ENCODE data around the gene PPFIA1.

Gene PPFIA1

DNA sequence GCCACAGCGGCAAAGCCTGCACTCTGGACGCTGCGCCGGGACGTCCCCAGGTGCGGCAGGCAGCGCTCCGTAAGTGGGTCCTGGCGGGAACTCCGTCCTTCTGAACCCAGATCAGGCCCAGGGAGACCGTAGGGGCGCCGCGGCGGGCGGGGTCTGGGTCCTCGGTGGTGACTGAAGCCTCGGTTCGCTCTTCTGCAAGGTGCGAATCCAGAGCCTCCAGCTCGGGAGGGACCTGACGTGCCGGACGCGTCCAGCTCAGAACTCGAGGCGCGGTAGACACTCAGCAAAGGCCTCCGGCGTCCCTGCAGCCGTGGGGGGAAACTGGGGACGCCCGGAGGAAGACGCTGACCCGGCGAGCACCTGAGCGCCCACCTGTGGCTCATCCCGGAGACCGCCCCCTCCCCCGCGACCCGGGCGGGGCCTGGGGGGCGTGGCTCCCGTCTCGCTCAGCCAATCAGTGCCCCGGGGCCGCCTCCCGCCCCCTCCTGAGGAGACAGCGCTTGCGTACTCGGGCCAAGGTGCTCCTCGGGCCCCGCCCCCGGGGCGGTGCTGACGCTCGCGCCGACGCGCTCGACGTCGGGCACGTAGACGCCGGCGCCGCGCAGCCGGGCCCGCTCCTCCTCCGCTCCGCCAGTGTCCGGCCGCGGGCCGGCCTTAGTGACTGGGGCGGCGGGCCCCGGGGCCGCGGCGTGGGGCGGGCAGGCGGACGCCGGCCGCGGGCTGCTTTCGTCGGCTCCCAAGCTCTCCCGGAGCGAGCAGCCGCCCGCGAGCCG is at the start of gene PPFIA1:
Gene PPFIA1, plus strand, starts transcription at position 587 of the 773 bp plus-strand sequence. CDS start 1,483 bp downstream, outside the sequence.
- DNase-seq (ENCODE audit: low read depth in 1 of 2, low spot score in 1 of 2), result peak; percentile 96

DNA sequence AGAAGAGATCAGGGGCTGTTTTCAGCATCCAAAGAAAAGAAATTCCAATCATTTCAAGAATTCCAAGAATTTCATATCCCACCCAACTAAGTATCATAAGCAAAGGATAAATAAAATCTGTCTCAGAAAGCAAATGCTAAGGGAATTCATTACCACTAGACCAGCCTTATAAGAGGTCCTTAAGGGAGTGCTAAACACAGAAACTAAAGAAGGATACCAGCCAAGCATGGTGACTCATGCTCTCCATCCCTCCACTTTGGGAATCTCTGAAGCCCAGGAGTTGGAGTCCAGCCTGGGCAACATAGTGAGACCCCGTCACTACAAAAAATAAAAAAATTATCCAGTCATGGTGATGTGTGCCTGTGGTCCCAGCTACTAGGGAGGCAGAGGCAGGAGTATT is 49.6 kb upstream of the PPFIA1 start:
- DNase-seq (ENCODE audit: low read depth in 1 of 2, low spot score in 1 of 2), result no peak

DNA sequence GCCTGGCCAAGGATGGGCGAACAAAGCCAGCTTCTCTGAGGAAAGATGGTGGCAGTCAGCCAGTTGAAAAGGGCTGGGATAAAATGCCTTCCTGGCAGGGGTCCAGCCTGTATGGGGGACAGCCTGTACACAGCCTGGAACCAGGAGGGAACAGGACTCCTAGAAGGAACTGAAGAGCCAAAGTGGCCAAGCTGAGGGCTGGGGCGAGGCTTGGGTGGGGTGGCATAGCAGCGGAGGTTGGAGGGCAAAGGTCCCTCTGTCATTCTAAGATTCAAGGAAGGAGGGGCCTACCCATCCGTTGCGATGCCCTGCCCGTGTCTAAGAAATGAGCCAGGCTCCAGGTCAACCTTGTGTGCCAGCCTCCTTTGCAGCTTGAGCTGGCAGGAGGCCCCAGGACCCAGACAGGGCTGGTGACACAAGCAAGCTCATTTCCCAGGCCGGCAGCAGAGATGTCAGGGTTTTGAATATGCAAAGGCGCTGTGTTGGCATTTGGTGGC is 44.8 kb upstream of the PPFIA1 start:
- no peak for DNase-seq (ENCODE audit: low read depth in 1 of 2, low spot score in 1 of 2)

DNA sequence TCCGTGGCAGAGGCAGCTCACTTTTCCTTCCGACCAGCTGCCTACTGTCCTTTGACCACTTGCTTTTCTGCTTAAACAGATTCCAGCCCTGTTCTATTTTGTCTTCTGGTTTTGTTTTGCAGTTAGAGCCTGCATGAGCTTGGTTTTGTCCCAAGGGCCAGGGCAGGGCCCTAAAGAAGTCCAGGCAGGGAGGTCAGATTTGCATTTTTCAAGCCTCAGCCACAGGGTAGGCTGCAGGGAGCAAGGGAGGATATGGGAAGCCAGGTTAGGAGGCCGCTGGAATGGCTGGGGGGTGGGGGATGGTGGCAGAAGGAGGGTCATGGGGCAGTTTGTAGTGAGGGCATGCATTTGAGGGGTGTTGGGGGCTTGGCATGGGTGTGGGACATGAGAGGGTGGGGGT is 44.3 kb upstream of the PPFIA1 start:
- no peak for DNase-seq (ENCODE audit: low read depth in 1 of 2, low spot score in 1 of 2)

DNA sequence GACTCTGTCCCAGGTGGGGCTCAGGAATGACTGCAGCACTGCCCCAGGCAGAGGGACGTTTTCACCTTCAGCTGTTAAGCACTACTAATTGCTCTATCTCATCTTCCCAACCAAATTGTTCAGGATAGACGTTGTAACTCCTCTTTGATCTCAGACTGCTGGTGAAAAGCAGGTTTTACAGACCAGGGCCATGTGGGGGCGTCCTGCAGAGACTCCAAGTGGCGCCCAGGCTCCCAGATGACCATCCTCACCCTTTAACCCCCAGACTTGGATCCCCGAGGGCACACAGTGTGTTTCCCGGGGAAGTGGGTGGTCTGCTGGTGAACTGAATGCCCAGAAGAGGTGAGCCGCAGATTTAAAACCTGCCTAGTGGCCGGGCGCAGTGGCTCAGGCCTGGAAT is 43.5 kb upstream of the PPFIA1 start:
- no peak for DNase-seq (ENCODE audit: low read depth in 1 of 2, low spot score in 1 of 2)

DNA sequence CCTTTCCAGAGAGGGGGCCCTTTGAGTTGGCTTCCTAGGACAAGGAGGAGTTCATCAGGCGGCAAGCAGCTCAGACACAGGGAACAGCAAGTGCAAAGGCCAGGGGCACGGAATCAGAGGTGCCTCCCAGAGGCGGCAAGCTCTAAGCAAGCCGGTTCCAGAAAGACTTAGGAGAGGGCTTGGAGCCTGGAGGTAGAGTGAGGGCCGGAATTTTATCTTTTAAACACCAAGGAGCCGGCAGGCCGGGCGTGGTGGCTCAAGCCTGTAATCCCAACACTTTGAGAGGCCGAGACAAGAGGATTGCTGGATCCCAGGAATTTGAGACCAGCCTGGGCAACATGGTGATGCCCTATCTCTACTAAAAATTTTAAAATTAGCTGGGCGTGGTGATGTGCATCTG is 40.8 kb upstream of the PPFIA1 start:
- DNase-seq (ENCODE audit: low read depth in 1 of 2, low spot score in 1 of 2), result no peak

DNA sequence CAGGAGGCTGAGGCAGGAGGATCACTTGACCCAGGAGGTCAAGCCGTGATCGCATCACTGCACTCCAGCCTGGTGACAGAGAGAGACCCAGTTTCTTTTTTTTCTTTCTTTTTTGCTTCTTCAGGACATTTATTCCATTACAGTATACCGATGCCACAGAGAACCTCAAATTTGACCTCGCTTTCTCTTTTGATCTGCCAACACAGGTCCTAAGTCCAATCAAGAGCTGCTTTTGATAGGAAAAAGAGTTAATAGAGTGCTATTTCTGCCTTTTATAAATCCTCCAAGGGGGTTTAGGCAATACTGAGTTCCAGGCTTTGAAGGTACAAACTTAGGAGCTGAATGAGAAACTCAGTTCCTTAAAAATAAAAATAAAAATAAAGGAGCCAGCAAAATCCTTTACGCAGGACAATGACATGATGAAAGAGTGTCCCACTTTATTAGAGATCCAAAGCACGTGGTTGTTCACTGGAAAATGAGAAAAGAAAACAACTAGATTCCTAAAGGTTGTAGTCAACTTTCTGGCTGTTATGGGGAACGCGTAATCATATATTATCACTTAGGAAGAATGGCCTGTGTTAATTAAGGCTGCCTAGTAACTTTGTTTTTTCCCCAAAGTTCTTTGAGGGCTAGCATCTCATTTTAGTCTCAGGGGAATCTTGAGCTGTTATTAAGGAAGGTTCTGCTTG is 40.2 kb upstream of the PPFIA1 start:
- DNase-seq (ENCODE audit: low read depth in 1 of 2, low spot score in 1 of 2), result no peak

DNA sequence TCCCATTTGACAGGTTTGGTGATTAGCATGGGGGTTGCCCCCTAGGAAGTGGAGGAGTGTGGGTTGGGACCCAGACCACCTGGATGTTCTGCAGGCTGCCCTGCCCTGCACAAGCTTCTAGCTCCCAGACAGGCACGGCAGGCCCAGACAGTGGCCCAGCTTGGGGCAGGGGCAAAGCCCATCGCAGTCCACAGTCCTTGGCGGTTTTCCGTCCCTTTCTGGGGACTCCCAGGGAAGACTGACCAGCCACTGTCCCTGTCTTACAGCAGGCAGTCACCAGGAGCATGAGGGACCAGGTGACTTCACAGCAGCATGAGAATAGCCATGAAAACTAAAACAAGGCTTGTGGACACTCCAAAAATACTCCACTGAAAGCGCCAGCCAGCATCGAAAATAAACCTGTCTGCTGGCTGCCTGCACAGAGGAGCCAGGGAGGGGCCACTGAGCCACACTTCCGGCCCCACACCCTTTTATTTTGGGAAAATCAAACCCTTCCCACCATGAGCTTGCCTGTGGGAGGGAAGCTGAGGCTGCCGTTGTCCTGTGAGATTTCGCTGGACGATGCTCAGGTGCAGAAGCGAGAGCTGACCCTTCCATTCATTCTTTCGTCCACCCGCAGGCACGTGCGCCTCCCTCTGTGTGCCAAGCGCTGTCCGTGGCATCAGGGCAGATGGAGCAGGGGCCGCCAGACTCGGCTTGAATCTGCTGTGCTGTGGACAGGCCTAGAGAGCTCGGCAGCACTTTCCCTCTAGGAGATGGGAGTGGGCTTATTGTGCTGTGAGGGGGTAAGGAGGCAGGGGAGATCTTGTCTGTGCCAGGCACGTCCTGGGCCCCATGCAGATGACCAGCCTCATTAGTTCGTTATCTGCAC is 39.4 kb upstream of the PPFIA1 start:
- DNase-seq (ENCODE audit: low read depth in 1 of 2, low spot score in 1 of 2), result no peak

DNA sequence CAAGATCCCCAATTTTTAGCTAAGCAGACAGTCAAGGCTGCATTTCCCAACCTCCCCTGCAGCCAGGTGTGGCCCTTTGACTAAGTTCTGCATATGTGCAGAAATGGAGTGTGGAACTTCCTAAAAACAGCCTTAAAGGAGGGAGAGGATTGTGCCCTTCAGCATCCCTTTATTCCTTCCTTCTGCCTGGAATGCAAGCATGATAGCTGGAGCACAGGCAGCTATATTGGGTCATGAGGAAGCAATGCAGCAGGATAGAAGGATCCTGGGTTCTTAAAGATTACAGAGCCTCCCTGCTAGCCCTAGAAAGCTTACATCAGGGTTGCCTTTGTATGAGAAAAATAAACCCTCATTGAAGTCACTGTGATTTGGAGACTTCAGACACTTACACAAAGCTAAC is 37.5 kb upstream of the PPFIA1 start:
- no peak for DNase-seq (ENCODE audit: low read depth in 1 of 2, low spot score in 1 of 2)

DNA sequence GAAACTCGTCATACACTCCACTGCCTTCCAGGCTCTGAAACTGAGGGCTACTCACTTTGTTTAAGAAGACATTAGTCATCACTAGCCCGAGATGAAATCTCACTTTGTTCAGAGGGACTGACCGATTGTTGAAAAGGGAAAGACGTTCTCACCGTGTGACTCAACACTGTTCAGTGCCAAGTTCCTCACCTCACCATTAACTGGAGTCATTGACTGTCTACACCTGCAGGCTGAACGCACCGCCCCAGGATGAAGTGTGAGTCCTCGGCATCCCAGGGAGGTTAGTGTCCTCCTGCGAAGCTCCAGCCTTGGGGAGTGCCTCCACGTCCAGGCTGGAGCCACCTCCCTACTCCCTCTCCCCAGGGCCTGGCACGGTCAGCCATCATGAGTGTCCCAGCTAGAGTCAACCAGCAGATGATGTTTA is 37.0 kb upstream of the PPFIA1 start:
- DNase-seq (ENCODE audit: low read depth in 1 of 2, low spot score in 1 of 2), result no peak

DNA sequence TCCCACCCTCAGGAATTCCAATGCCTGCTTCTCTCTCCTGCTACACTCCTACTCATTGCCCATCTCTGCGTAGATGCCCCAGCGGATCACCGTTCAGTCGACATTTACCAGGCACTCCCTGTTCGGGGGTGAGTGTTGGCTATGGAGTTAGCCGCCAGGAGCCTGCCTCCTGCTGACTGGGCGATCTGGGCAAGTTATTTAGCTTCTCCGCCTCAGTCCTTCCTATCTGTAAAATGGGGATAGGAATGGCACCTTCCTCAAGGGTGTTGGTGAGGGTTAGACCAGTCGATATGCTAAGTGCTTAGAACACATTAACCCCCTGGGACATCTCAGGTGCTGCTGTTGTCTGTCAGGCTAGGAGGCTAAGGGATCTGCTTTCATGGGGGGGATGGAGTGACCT is 36.5 kb upstream of the PPFIA1 start:
- DNase-seq (ENCODE audit: low read depth in 1 of 2, low spot score in 1 of 2), result no peak

DNA sequence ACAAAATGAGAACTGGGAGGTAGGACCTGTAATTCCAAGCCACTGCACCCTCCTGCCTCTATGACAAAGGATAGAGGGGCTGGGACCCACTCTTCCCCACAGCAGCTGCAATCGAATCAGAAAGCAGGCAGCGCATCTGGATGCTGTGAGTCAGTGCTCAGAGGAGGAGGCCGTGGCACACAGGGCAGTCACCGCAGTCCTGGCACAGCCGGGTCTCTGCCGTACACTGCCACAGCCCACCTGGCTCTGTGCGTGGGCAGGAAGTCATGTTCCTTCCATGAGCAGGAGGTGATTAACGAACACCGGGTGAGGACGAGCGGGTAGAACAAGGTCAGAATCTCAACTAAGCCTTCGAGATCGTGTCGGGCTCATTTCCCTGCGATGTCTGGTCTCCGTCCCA is 30.2 kb upstream of the PPFIA1 start:
- no peak for DNase-seq (ENCODE audit: low read depth in 1 of 2, low spot score in 1 of 2)

DNA sequence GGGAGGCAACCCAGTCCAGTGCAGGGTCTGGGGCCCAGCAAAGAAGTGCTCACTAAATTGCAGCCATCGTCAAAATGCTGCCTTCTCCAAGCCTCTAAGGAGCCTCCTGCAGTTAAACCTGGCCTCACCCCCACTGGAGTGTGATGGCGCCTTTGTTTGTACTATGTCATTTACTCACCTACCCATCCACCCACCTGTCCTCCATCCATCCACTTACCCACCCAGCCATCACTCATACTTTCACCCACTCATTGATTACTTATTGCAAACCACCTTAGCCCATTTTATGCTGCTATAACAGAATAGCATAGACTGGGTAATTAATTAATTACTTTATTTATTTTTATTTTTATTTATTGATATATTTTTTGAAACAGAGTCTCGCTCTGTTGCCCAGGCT is 28.8 kb upstream of the PPFIA1 start:
- DNase-seq (ENCODE audit: low read depth in 1 of 2, low spot score in 1 of 2), result no peak

DNA sequence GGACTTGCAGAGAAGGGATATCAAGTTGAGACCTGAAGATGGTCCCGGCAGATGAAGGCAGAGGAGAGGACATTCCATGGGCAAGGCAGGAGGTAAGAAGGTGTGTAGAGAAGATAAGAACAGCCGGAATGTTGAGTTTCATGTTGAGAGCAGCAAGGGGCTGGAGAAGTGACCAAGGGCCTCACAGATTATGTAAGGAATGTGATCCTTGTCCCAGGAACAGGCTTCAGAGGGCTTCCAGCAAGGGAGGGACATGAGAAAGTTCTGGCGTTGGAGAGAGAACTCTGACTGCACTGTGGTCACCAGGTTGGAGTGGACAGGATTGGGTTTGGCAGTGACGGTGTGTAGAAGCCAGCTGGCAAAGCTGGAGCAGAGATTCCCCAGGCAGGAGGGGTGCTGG is 27.6 kb upstream of the PPFIA1 start:
- no peak for DNase-seq (ENCODE audit: low read depth in 1 of 2, low spot score in 1 of 2)

DNA sequence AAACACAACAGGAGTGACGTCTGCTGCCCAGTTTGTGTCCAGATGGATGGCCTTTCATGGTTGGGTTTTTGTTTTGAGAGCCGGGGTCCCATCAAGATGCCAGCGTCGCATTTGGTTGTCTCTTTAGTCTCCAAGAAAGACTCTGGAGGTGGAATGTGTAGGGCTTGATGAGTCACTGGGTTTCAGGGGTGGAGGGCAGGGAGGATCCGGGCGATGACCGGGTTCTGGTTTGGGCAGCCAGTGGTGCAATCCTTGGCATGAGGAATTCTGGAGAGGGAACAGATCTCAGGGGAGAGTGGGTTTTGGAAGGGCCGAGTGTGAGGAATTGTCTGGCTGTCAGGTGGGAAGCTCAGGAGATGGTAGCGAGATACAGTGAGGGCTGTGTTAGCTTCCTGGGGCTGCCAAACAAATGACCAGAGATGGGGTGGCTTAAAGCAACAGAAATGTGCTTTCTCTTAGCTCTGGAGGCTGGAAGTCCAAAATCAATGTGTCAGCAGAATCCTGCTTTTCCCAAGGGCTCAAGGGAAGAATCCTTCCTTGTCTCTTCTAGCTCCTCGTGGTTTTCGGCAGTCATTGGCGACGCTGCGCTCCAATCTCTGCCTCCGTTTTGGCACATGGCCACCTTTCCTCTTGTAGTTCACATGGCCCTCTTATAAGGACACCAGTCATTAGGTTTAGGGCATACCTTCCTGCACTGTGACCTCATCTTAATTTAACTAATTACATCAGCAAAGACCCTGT is 26.4 kb upstream of the PPFIA1 start:
- no peak for DNase-seq (ENCODE audit: low read depth in 1 of 2, low spot score in 1 of 2)

DNA sequence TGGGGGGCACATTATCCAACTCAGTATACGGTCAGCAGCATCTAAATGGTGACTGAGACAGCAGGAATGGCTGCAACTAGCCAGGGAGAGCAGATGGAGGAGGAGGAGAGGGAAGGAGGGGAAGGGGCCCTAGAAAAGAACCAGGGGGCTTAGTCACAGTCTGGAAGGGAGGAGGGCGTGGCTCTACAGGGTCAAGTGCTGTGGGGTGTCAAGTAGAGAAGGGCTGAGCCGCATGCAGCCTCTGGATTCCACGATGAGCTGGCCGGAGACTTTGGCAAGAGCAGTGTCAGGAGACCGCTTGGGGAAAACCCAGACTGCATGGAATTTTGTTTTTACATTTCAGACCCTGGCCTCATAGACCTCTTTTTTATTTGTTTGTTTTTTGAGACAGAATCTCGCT is 25.8 kb upstream of the PPFIA1 start:
- no peak for DNase-seq (ENCODE audit: low read depth in 1 of 2, low spot score in 1 of 2)

DNA sequence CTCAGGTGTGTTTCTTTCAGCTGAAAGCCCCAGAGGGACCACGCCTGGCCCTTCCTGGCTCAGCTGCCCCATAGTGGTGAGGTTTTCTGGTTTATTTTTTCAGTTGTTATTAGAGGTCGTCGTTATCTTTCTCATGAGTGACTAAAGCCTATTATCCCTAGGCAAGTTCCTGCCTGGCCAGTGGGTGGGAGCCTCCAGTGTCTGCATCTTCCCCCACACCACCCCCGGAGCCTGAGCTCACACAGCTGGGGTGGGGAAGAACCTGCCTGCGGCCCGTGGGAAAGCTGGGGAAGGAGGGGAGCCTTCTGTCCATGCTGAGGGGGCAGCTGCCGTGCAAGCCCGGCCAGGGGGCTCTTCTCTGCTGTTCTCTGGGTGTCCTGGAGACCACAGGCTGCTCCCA is 24.3 kb upstream of the PPFIA1 start:
- no peak for DNase-seq (ENCODE audit: low read depth in 1 of 2, low spot score in 1 of 2)

DNA sequence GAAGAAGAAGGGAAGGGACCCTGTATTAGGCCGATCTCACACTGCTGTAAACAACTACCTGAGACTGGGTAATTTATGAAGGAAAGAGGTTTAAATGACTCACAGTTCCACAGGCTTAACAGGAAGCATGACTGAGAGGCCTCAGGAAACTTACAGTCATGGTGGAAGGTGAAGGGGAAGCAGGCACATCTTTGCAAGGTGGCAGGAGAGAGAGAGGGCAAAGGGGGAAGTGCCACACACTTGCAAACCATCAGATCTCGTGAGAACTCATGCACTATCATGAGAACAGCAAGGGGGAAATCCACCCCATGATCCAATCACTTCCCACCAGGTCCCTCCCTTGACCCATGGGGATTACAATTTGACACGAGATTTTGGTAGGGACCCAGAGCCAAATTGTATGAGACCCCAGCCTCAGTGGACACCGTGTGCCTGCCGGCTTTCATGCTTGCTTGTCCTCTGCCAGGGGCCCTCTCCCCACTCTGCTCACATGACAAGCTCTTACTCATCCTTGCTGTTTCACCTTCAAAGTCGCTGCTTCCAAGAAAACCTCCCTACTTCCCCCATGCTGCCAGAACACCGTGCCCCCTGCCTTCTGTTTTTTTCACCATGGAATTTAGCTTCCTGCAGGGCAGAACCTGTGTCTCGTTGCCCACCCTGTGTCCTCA is 23.3 kb upstream of the PPFIA1 start:
- DNase-seq (ENCODE audit: low read depth in 1 of 2, low spot score in 1 of 2), result no peak

DNA sequence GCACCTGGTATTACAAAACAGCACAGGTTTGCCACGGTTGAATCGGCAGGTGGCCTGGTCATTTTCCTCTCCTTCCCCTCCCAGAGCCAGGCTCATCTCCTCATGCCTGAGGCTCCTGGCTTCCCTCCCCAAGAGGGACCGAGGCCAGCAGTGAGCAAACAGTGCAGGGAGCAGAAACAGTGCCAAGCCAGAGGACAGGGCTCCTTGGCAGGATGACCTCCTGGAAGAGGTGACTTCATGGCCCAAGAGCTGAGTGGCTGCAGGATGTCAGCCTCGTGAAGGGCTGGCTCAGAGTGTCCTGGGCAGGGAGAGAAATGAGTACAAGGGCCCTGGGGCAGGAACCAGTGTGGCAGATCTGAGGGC is 22.8 kb upstream of the PPFIA1 start:
- DNase-seq (ENCODE audit: low read depth in 1 of 2, low spot score in 1 of 2), result no peak

DNA sequence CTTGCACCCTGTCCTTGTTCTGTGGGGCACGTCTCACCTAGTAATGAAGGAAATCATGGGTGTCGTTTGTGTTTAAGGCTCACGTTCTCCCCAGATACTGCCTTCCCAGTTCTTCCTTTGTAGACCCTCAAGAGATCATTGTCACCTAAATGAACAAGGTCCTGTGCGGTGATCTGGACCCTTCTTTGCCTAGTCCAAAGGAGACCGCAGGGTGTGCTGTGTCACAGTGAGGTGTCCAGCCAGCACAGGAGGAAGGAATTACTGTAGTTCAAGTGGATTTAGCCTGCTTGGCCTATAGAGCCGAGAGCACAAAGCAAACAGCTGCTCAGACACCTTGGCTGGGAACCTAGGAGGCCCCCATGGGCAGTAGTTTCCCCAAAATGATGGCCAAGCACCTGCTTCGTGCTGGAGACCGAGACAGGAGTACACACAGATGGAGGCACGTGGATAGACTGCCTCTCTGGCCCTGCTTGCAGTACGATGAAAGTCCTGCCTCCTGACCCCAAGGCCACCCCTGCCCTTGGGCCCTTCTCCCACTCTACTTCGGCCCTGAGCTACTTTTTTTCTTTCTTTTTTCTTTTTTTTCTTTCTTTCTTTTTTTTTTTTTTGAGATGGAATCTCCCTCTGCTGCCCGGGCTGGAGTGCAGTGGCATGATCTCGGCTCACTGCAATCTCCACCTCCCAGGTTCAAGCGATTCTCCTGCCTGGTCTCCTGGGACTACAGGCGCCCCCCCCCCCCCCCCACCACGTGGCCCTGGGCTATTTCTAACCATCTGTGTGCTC is 19.4 kb upstream of the PPFIA1 start:
- no peak for DNase-seq (ENCODE audit: low read depth in 1 of 2, low spot score in 1 of 2)

Data from stimulated activated CD4-positive, alpha-beta T cell treated with anti-CD3 and anti-CD28 coated beads, Interleukin-15, amount 100 ng/mL, for 1 hour (primary cell).